Calu3 (cell line): ENCODE data around the gene FAM222A. TPM values are rescaled to one million over a fixed set of nuclear protein-coding genes. Genes with fewer than 3 reads are reported as not detected.

Experiments
- BruUV-seq: library from RNA; stranded (reverse); fragments of 400-500 nt; replicated peaks from 2 replicates; lab custom pipeline; 2021; lab: Mats Ljungman, UMichigan
- CTCF ChIA-PET: fragments of 300-600 bp; sonication (Branson Sonifier 250); formaldehyde crosslinking; loops from one replicate; lab custom pipeline; 2022; ENCODE audit warnings: antibody characterized with exemption; lab: Charles Lee
- DNase-seq: peaks from one replicate; pipeline ENCODE4 v3.0.0; 2022
- H3K27ac Mint-ChIP-seq: one replicate; pipeline ENCODE4 v1.8.0; 2022; ENCODE audit warnings: mixed read lengths; ENCODE audit not compliant: unreplicated experiment
- H3K27me3 Mint-ChIP-seq: one replicate; pipeline ENCODE4 v1.8.0; 2022; ENCODE audit warnings: mixed read lengths; ENCODE audit not compliant: unreplicated experiment
- H3K36me3 Mint-ChIP-seq: one replicate; pipeline ENCODE4 v1.8.0; 2022; ENCODE audit warnings: mild to moderate bottlenecking, moderate library complexity, mixed read lengths; ENCODE audit not compliant: insufficient read depth, unreplicated experiment
- H3K4me1 Mint-ChIP-seq: one replicate; pipeline ENCODE4 v1.8.0; 2022; ENCODE audit warnings: mild to moderate bottlenecking, low read depth, mixed read lengths; ENCODE audit not compliant: unreplicated experiment
- H3K4me3 Mint-ChIP-seq: one replicate; pipeline ENCODE4 v1.8.0; 2022; ENCODE audit warnings: mild to moderate bottlenecking, low read depth, moderate library complexity, mixed read lengths; ENCODE audit not compliant: unreplicated experiment
- H3K9me3 Mint-ChIP-seq: one replicate; pipeline ENCODE4 v1.8.0; 2022; ENCODE audit warnings: low read depth, mixed read lengths; ENCODE audit not compliant: unreplicated experiment
- CTCF ChIP-seq: fragments of 200-600 bp; IDR thresholded peaks from one replicate; pipeline ENCODE4 v1.8.0; 2022; ENCODE audit warnings: antibody characterized with exemption; ENCODE audit not compliant: unreplicated experiment
- intact Hi-C: fragments of 100-400 bp; cut with micrococcal nuclease; formaldehyde crosslinking; loops from one replicate; pipeline ENCODE4 v1.10.0; 2022; ENCODE audit not compliant: unreplicated experiment
- total RNA-seq: library from RNA; stranded (reverse); gene quantifications from 2 replicates; pipeline ENCODE4 v1.2.3, GENCODE V29; 2022

FAM222A gene
- total RNA-seq, 1 experiment from 2014 or later, result 2.4 TPM

GRCh38 chr12:109708939-109709338 is 4.7 kb upstream of the FAM222A start:
- intact Hi-C loops, result no loop called here
- Mint-ChIP-seq H3K36me3 (peaks cover 8% of the 10 kb centered on the region), H3K4me1 (peaks cover 29% of the 10 kb centered on the region)

GRCh38 chr12:109709401-109709991 is 4.1 kb upstream of the FAM222A start:
- peaks cover 29% of the 10 kb centered on the region for H3K4me1 Mint-ChIP-seq
- intact Hi-C loops, result no loop called here
- CTCF ChIA-PET, result interaction anchor here (0.6 to 1.5 kb wide), 5 partner anchors 13 to 112 kb away, joined by 3 to 6 read pairs (median 4); no protein-coding TSS in a partner anchor
- peak; percentile 63 for DNase-seq
- H3K36me3 Mint-ChIP-seq, result peaks cover 13% of the 10 kb centered on the region
- peak overlapping the region; percentile 48 for H3K27ac Mint-ChIP-seq
- peaks cover 14% of the 10 kb centered on the region for H3K27me3 Mint-ChIP-seq
- BruUV-seq, result no TSS peak
- H3K9me3 Mint-ChIP-seq, result no peaks in the 10 kb centered on the region
- no peak for TF ChIP-seq CTCF
- no peak overlapping the region for H3K4me3 Mint-ChIP-seq

More at GRCh38 chr12:109708939-109709338, 4.7 kb upstream of the FAM222A start:
- Mint-ChIP-seq H3K27me3 (peaks cover 14% of the 10 kb centered on the region), H3K27ac (no peak overlapping the region), H3K9me3 (no peaks in the 10 kb centered on the region), H3K4me3 (no peak overlapping the region)
- no peak for DNase-seq
- BruUV-seq, result no TSS peak
- no peak for TF ChIP-seq CTCF
- CTCF ChIA-PET, result interaction anchor here (0.6 to 1.5 kb wide), 5 partner anchors 14 to 111 kb away, joined by 3 to 6 read pairs (median 4); no protein-coding TSS in a partner anchor

- CTCF ChIA-PET, result interaction anchor here (1.5 kb wide), 1 partner anchor 113 kb away, joined by 6 read pairs; no protein-coding TSS in a partner anchor
- peaks cover 14% of the 10 kb centered on the region for H3K27me3 Mint-ChIP-seq
- H3K4me1 Mint-ChIP-seq, result peaks cover 29% of the 10 kb centered on the region
- intact Hi-C loops, result loop anchor here (5.0 kb wide), 1 partner anchor 113 kb away; no protein-coding TSS in a partner anchor
- H3K27ac Mint-ChIP-seq, result peak overlapping the region; percentile 72
- no peak for TF ChIP-seq CTCF
- no peak for DNase-seq
- BruUV-seq, result no TSS peak
- peaks cover 19% of the 10 kb centered on the region for H3K36me3 Mint-ChIP-seq
- H3K4me3 Mint-ChIP-seq, result no peak overlapping the region
- H3K9me3 Mint-ChIP-seq, result no peaks in the 10 kb centered on the region
Measured at GRCh38 chr12:109710205-109710746, 3.3 kb upstream of the FAM222A start.

- peaks cover 19% of the 10 kb centered on the region for H3K36me3 Mint-ChIP-seq
- H3K27ac Mint-ChIP-seq, result peak overlapping the region; percentile 72
- no peak overlapping the region for H3K4me3 Mint-ChIP-seq
- CTCF ChIA-PET, result no interaction called here
- H3K4me1 Mint-ChIP-seq, result peaks cover 29% of the 10 kb centered on the region
- H3K27me3 Mint-ChIP-seq, result peaks cover 15% of the 10 kb centered on the region
- TF ChIP-seq CTCF, result no peak
- DNase-seq, result peak; percentile 66
- no peaks in the 10 kb centered on the region for H3K9me3 Mint-ChIP-seq
- no TSS peak for BruUV-seq
- intact Hi-C loops, result loop anchor here (5.0 kb wide), 1 partner anchor 114 kb away; no protein-coding TSS in a partner anchor
Measured at GRCh38 chr12:109710747-109711595, 2.7 kb upstream of the FAM222A start.
